Measurements from ENCODE around the gene SREBF2. TPM values are rescaled to one million over a fixed set of nuclear protein-coding genes. Genes with fewer than 3 reads are reported as not detected.
"Not testable (repeated sequence)": the region's sequence is repeated elsewhere in the genome, so short reads cannot be mapped to it uniquely, and the experiment has no call there.

Gene SREBF2
- total RNA-seq, 4 donors from 2014 or later, result 91.1 to 122 (median 96.2) TPM

DNA sequence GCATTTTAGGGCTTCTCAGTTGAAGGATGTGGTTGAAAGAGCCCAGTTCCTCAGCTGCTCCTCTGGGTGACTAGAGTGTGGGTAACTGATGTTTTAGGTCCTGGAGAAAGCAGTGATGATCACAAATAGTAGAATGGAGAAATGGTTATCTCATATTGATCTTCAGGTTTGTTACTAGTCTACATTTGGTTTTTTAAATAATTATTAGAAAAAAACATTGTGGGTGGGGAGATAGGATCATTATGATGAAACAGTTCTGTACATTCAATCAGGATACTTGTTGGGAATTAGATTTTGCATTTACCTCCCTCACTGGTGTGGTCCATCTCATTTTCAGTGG lies 24.9 kb downstream of the SREBF2 start:
- H3K4me3 ChIP-seq (ENCODE audit: low read depth, poor library complexity, severe bottlenecking), result no peak overlapping the region
- no peak for DNase-seq (ENCODE audit: low spot score in 2 of 2)
- TF ChIP-seq, protein P1, sequence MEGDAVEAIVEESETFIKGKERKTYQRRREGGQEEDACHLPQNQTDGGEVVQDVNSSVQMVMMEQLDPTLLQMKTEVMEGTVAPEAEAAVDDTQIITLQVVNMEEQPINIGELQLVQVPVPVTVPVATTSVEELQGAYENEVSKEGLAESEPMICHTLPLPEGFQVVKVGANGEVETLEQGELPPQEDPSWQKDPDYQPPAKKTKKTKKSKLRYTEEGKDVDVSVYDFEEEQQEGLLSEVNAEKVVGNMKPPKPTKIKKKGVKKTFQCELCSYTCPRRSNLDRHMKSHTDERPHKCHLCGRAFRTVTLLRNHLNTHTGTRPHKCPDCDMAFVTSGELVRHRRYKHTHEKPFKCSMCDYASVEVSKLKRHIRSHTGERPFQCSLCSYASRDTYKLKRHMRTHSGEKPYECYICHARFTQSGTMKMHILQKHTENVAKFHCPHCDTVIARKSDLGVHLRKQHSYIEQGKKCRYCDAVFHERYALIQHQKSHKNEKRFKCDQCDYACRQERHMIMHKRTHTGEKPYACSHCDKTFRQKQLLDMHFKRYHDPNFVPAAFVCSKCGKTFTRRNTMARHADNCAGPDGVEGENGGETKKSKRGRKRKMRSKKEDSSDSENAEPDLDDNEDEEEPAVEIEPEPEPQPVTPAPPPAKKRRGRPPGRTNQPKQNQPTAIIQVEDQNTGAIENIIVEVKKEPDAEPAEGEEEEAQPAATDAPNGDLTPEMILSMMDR (IDR thresholded peaks at IDR 0.05), result no peak
- no peak for TF ChIP-seq POLR2A (IDR thresholded peaks at IDR 0.05)
- intact Hi-C loops (cut with DNase I; ENCODE audit: low total_unique reads), result no loop called here

DNA sequence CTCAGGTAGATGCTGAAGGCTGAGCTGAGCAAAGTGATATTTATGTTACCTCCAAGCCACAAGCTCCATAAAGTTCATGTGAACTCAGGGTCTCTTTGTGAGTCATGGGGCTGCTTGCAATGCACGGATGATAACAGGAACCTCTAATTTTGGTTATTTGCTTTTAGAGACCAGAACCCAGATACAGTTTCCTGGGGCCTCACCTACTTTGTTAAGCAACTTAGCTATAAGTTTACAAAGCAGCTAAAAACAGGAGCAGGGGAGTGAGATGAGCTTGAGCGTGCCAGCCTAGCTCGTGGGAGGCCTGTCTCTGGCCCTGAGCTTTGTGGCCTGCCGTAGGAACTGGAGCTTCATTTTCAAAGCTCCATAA lies 29.2 kb downstream of the SREBF2 start:
- 60 to 76% methylated on average over 4 of the region's 4 CpGs for WGBS, 2 donors
- H3K4me3 ChIP-seq (ENCODE audit: low read depth, poor library complexity, severe bottlenecking), result no peak overlapping the region
- intact Hi-C loops (cut with DNase I; ENCODE audit: low total_unique reads), result no loop called here
- no peak for DNase-seq (ENCODE audit: low spot score in 2 of 2)
- TF ChIP-seq, protein P1 (IDR thresholded peaks at IDR 0.05), result no peak
- no peak for TF ChIP-seq POLR2A (IDR thresholded peaks at IDR 0.05)

DNA sequence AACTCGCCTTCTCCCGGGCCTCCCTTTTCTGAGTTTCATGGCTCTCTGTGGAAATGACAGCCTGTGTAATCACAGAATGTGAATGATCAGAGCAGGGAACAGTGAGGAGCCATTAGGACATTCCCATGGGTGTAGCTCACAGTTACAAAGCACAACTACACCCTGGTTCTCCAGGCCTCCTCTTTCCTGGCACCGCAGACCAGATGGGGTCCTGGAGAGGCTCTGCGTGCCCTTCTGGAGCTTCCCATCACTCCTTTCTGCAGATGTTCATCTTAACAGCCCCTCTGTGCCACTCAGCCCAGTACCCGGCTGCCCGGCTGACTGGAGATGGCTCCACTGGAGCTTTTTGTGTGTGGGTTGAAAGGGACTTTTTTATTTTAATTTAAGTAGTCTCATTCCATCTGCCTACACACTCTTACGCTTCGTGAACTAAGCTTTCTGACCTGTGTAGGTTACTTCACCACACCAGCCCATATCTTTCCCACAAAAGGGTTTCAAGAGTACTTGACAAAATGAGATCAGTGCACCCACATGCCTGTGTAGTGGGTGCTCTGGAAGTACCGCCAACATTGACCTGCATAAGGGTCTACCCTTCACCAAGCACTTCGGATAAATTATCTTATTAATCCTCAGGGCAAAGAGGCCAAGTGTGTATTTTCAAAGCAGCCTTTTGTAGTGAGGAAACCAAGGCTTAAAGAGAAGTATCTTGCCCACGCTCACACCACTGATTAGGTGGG lies 29.8 kb downstream of the SREBF2 start:
- TF ChIP-seq POLR2A (IDR thresholded peaks at IDR 0.05), result no peak
- WGBS, 2 donors, result 75 to 78% methylated on average over 11 of the region's 11 CpGs
- no peak overlapping the region for H3K4me3 ChIP-seq (ENCODE audit: low read depth, poor library complexity, severe bottlenecking)
- intact Hi-C loops (cut with DNase I; ENCODE audit: low total_unique reads), result no loop called here
- DNase-seq (ENCODE audit: low spot score in 2 of 2), result no peak

- no peak for TF ChIP-seq POLR2A (IDR thresholded peaks at IDR 0.05)
- TF ChIP-seq, protein P1 (IDR thresholded peaks at IDR 0.05), result no peak
- DNase-seq (ENCODE audit: low spot score in 2 of 2), result no peak
- no peak overlapping the region for H3K4me3 ChIP-seq (ENCODE audit: low read depth, poor library complexity, severe bottlenecking)
- WGBS, 2 donors, result 90 to 95% methylated on average over 2 of the region's 2 CpGs
- intact Hi-C loops (cut with DNase I; ENCODE audit: low total_unique reads), result no loop called here
Measured at GRCh38 chr22:41863472-41863871, 30.6 kb downstream of the SREBF2 start.

DNA sequence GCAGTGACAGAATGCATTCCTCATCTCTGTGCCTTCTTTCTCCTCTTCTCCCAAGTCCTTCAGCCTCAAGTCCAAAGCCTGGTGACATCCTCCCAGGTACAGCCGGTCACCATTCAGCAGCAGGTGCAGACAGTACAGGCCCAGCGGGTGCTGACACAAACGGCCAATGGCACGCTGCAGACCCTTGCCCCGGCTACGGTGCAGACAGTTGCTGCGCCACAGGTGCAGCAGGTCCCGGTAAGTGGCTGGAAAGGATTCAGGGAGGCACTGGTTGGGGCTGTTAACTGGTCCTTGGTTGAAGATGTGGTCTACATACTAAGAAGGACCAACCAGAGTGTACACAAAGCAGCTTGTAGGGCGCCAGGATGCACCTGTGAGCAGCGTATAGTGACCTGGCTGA lies 35.7 kb downstream of the SREBF2 start:
- intact Hi-C loops (cut with DNase I; ENCODE audit: low total_unique reads), result no loop called here
- TF ChIP-seq, protein P1 (IDR thresholded peaks at IDR 0.05), result no peak
- no peak for TF ChIP-seq POLR2A (IDR thresholded peaks at IDR 0.05)
- DNase-seq (ENCODE audit: low spot score in 2 of 2), result no peak
- 98% methylated on average over 10 of the region's 10 CpGs for WGBS, 2 donors
- no peak overlapping the region for H3K4me3 ChIP-seq (ENCODE audit: low read depth, poor library complexity, severe bottlenecking)

DNA sequence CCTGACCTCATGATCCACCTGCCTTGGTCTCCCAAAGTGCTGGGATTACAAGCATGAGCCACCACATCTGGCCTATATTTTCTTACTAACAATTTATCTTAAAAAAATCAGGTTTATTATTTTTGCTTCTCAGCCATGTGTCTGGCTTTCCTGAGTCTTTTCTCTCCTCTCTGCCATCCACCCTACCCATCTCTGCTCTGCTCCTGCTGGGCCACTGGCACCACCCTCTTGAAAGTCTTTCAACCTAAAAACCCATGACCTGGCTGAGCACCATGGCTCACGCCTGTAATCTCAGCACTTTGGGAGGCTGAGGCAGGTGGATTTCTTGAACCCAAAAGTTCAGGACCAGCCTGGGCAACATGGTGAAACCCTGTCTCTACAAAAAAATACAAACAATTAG lies 37.2 kb downstream of the SREBF2 start:
- H3K4me3 ChIP-seq (ENCODE audit: low read depth, poor library complexity, severe bottlenecking); DNase-seq (ENCODE audit: low spot score in 2 of 2); intact Hi-C loops (cut with DNase I; ENCODE audit: low total_unique reads): not testable (repeated sequence)
- WGBS, 2 donors, result 94 to 100% methylated on average over 1 of the region's 1 CpG

GRCh38 chr22:41870786-41871185 lies 37.9 kb downstream of the SREBF2 start:
- 80 to 91% methylated on average over 4 of the region's 4 CpGs for WGBS, 2 donors

More at GRCh38 chr22:41870786-41871185, 37.9 kb downstream of the SREBF2 start:
- DNase-seq (ENCODE audit: low spot score in 2 of 2), result no peak
- intact Hi-C loops (cut with DNase I; ENCODE audit: low total_unique reads), result no loop called here
- TF ChIP-seq POLR2A (IDR thresholded peaks at IDR 0.05), result no peak
- TF ChIP-seq, protein P1 (IDR thresholded peaks at IDR 0.05), result no peak
- no peak overlapping the region for H3K4me3 ChIP-seq (ENCODE audit: low read depth, poor library complexity, severe bottlenecking)

Data from lower leg skin (tissue), 4 donors.